Stimulated activated CD4-positive, alpha-beta T cell treated with anti-CD3 and anti-CD28 coated beads, Interleukin-4, amount 100 ng/mL, for 4 hours (primary cell): ENCODE results near the gene AOAH.
"Not testable (repeated sequence)": the region's sequence is repeated elsewhere in the genome, so short reads cannot be mapped to it uniquely, and the experiment has no call there.

Experiments
- DNase-seq, 2 experiments: peaks; one replicate each; pipeline ENCODE4 v3.0.0-alpha.2; 2020

AOAH gene

DNA sequence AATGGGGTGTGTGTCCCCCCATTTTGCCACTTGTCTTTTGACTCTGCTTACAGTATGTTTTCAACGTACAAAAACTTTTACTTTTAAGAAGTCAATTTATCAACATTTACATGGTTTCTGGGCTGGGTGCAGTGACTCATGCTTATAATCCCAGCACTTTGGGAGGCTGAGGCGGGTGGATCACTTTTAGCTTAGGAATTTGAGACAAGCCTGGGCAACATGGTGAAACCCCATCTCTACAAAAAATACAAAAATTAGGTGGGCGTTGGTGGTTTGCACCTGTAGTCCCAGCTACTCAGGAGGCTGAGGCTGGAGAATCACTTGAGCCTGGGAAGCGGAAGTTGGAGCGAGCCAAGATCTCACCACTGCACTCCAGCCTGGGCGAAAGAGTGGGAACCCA is 227.1 kb downstream of the AOAH start:
- DNase-seq: not testable (repeated sequence)

DNA sequence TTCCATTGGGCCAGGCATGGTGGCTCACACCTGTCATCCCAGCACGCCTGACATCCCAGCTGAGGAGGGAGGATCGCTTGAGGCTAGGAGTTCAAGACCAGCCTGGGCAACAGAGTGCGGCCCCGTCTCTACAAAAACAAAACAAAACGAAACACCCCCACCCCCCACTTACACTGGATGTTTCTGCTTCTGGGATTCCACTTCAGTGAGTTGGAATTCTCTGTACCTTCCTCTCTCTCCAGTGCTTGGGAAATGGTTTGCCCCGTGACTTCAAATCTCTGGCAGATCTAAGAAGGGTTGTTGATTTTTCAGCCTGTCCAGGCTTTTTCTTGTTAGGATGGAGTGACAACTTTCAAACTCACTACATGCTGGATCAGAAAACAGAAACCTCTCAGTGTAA is 227.7 kb downstream of the AOAH start:
- DNase-seq: no peak

DNA sequence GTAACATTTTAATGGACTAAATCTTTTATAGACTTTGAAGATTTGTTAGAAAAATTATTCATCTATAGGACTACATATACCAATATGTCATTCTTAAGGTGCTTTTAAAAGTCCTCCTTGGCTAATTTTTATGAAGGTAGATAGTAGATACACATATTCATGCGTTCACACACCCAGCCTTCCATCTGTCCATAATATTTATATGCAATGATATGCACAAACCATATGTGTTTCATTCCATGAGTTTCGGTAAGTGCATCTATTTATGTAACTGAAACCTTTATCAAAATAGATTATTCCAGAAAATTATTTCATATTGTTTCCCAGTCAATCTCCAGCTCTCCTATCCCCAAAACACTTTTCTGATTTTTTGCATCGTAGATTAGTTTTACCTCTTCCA is 233.0 kb downstream of the AOAH start:
- no peak for DNase-seq

DNA sequence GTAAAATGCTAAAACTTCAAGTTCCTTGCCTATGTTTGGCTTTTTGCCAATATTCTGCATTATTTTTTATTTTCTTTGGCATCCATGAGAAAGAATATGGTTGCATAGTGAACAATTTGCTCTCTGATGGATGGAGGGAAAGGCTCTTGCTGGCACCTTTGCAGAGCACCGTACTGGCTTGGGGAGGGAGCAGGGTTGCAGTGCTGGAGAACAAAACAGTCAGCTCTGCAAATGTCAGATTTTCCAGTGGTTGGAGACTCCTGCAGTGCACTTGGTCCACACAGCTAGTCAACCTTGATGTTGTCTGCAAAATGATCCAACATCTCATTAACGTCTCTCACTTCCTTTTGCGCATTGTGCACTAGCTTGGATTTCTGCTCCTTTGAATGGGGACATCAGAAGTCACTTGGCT is 233.9 kb downstream of the AOAH start:
- DNase-seq: no peak

DNA sequence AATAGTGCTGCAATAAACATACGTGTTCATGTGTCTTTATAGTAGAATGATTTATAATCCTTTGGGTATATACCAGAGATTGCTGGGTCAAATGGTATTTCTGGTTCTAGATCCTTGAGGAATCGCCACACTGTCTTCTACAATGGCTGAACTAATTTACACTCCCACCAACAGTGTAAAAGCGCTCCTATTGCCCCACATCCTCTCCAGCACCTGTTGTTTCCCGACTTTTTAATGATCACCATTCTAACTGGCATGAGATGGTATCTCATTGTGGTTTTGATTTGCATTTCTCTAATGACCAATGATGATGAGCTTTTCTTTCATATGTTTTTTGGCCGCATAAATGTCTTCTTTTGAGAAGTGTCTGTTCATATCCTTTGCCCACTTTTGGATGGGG is 235.6 kb downstream of the AOAH start:
- not testable (repeated sequence) for DNase-seq

DNA sequence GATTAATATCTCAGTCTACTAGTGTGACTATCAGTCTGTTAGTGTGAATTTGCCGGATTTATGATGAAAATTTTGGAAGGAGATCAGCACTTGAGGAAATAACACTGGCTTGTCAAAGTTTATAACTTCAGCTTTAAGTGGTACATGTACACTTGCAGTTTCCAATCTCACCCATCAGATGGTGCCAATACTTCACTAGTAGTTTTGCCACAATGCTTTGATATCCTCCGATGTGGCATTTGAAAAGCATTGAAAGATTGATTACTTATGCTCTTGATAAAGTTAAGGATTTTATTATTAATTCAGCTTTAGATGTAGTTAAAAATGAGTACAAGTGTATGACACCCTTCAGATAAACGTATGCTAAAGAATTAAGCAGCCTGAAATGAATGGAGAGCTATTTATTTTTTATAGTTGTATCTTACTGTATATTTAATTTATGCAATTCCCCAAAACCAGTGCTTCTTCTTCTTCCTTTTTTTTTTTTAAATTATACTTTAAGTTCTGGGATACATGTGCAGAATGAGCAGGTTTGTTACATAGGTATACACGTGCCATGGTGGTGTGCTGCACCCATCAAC is 236.4 kb downstream of the AOAH start:
- DNase-seq: no peak

DNA sequence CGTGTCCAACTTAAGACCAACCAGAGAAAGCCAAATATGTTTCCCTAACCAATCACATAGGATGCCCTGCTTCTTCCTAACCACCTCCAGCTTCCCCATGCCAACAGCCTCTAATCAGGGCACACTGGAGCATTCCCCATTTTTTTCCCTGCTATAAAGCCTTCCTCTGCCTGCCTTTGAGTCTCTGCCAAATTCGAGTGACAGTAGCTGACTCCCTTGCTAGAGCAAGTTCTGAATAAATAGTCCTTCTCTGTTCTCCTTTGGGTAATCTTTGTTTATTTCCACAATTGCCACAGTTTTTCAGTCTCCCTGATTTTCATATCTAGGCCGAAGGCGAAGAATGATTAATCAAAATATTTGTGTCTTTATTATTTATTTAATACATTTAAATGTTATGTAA is 238.0 kb downstream of the AOAH start:
- DNase-seq: no peak

DNA sequence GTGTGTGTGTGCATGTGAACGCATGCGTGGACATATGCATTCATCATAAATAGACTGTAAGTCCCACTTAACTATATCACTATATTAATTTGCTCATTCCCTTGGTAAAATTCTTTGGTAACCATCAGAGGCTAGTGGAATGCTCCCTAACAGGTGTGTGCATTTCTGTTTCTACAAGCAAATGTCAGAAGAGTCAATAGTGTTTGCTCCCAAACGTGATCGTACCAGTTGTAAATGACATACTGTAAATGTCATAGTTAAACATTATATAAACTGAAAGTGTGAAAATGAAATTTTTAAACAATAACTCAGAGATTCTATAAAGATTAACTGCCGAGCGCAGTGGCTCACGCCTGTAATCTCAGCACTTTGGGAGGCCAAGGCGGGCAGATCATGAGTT is 240.0 kb downstream of the AOAH start:
- no peak for DNase-seq

DNA sequence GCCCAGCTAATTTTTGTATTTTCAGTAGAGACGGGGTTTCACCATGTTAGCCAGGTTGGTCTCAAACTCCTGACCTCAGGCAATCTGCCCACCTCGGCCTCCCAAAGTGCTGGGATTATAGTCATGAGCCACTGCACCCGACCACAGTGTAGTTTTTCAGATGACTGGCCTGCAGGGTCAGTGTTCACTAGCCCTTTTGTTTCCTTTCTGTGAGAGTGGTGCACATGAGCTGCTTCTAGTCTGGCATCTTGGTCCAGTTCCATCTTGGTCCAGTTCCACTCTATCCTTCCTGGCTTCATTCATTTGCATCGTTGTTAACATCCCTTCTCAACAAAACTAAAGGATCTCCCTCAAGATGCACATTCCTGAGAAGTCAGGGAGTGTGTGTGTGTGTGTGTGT is 240.4 kb downstream of the AOAH start:
- not testable (repeated sequence) for DNase-seq

DNA sequence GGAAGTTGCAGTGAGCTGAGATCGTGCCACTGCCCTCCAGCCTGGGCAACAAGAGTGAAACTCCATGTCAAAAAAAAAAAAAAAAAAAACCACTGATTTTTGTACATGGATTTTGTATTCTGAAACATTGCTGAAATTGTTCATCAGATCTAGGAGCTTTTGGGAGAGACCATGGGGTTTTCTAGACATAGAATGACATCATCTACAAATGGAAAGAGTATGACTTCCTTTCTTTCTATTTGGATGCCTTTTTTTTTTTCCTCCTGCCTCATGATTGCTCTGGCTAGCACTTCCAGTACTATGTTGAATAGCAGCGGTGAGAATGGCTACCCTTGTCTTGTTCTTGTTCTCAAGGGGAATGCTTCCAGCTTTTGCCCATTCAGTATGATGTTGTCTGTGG is 245.5 kb downstream of the AOAH start:
- no peak for DNase-seq

DNA sequence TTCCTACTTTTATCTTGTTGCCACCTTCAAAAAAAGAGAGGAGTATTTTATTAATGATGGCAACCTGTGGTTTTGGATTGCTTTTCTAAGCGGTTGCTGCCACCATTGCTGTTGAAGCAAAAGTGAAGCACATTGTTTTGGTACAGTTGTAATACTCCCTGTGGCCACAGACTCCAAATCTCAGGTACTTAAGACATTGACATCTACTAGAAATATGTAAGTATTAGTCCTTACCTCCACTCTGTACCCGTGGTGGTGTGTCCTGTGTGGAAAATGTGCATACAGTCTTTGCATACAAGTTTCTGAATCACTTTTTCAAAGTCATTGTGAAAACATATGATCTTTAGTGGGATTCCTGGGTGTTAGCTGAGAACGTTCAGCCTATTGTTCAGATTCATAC is 248.9 kb downstream of the AOAH start:
- DNase-seq: no peak

DNA sequence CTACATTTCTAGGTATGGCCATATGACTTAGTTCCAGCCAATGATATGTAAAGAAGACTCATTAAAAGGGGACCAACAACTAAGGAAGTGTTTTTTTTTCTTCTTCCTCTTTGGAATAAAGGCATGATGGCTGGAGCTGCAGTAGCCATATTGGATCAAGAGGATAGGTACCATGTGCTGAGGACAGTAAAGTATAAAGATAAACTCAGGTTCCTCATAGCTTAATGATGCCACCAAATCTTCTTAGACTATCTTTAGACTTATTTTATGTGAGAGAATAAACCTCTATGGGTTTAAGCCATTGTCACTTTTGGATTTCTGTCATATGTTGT is 249.3 kb downstream of the AOAH start:
- DNase-seq: no peak

DNA sequence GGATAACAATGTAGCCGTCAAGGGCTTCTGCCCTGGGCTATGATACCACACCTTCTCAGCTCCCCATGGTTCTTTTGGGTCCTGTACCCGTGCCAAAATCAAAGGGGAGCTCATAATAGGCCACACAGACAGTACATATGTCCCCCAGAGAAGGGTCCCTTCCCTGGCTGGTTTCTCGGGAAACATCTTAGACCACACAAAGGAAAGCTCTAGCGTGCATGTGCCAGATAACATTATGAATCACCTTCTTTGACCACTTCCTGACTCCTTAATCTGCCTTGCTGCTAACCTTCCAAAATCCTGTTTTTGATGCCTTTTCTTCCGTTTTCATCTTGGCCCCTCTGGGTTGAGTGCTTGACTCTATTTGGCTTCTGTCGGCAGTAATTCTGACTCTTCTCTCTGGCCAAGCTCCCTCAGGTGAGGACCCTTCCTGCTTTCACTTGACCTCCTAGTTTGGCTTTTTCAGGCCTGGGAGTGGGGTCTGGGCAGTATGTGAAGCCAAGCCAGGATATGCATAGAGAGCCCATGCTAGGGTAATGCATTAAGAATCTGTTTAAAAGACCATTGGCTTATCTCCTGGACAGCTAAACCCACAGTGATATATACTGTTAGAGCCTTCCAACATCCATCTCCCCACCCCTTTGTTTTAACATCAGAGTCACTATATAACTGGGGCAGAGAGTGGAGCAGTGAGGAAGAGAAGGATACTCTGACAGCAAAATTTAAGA is 249.8 kb downstream of the AOAH start:
- DNase-seq: no peak

DNA sequence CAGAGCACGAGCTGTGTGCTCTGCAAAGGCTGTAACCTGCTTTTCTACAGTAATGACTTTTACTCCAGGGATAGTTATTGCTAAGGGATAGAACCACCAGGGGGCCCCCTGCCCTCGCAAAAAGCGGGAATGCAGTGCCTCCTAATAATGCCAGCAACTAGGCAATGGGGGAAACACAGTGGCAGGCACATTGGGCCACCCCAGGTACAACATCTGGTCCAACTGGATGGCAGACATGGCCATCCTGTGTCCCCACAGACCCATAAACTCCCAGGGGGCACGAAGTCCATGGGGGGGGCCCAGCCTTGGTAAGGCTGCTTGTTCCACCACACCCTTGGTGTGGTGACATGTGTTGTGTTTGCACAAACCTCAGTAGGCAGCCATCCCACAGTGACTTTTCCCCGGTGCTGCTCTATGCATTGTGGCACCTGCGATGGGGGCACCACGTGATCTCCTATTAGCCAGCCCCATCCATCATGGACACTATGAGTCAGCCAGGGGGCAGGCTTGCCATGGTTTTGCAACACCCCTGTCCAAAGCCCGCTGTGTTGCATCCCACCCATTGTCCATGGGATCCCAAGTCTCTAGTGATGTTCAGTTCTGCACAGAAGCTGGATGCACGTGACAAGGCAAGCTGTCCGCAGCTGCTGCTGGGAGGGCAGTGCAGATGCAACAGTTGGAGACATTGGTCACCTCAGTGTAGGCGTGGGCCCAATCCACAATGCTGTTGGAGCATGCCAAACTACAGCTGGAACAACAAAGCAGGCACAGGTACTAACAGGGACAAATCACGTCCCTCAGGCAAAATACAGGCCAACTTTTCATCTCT is 250.6 kb downstream of the AOAH start:
- peak in 1 of 2 experiments; percentile 13 for DNase-seq

DNA sequence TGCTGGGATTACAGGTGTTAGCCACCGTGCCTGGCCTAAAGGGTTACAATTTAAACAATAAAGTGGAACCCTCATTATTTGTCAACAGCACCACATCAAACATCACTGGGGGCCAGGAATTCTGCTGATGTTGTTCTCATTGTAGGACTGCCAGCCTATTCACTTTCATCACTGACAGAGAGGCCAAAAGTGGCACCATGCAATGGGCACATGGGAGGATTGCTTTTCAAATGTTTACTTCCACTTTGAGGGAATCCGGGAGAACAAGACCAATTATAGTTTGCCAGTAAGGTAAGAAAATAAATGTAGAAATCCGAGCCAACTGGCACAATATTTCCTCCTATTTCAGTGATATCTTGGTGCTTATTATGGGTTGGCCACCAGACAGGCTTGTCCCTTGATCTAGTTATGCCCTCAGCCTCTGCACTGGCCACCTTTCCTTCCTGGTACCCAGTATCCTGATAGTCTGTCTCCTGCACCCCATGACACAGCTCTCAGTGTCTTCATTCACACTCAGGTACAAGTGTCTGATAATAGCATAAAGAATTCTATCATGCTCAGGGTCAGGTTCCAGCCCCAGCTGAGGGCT is 252.1 kb downstream of the AOAH start:
- DNase-seq: no peak

DNA sequence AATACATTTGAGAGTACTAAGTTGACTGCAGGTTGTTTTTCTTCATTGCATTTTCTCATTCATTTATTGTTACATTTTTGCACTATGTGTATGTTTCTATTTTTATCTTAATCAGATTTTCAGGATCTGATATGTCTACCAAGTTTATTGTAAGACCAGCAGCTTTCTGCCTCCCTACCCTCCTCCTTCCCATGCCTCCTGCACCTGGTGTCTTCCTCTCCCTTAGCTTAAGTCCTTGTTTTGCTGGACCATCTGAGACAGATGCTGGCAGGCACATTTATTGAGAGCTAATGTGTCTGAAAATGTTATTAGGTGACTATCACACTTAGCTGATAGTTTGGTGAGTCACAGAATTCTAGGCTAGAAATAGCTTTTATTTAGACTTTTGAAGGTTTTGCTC is 255.1 kb downstream of the AOAH start:
- DNase-seq: no peak

DNA sequence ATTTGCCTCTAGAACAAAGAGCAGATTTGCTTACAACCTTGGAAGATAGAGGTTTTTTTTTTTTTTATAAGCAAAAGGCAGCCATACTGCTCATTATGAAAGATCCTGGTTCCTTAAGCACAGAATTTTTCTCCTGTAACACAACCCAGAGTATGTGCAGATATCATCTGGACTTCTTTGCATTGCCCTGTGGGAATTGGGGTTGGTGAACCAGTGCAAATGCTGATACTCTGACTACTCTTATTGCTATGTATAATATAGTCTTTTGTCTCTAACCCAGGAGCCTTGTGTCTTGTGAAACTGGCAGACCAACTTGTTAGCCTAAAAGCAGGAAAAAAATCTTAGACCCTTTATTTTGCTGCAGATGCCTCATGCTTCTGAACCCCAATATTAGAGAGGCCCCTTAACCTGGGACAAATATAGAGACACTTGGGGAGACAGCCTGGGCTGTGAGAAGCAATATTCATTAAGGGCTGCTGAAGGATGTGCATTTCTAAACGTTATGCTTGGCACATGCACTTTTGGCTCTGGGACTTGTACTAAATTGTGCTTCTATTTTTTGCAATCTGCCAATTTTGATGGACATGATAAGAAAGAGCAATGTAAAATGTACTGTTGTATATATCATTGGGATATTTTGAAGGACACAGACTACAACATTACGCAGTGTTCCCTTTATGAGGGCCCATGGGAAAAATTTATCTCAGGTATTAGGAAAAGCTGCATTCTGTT is 255.8 kb downstream of the AOAH start:
- DNase-seq: no peak

DNA sequence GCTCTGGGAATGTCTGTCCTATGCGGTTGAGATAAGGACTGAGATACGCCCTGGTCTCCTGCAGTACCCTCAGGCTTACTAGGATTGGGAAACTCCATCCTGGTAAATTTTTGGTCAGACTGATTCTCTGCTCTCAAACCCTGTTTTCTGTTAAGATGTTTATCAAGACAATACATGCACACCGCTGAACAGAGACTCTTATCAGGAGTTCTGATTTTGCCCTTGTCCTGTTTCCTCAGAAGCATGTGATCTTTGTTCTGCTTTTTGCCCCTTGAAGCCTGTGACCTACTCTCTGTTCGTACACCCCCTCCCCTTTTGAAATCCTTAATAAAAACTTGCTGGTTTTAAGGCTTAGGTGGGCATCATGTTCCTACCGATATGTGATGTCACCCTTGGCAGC is 258.3 kb downstream of the AOAH start:
- DNase-seq: not testable (repeated sequence)

DNA sequence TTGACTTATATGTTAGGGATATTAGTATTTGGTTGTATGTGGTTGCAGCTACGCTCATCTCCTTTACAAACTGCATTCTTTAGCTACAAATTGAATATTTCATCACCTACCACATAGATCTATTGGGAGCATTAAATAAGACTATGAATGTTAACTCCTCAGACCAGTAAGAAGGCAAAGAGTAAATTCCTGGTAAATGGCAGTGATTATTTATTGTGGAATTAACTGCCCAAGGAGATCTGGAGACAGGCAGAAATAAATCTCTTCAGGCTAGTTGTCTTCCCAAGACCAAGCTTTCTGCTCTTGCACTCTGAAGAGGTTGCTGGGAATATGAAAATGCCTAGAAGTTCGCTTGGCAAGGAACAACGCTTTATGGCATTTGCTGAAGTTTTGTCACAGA is 260.0 kb downstream of the AOAH start:
- no peak for DNase-seq
